T1000 (cell line): Measurements from ENCODE around the gene SUGP1.

Experiments used
- DNase-seq: peaks from one replicate; lab custom pipeline; 2025; ENCODE audit warnings: mixed read lengths; lab: John Stamatoyannopoulos, UW

SUGP1 gene

DNA sequence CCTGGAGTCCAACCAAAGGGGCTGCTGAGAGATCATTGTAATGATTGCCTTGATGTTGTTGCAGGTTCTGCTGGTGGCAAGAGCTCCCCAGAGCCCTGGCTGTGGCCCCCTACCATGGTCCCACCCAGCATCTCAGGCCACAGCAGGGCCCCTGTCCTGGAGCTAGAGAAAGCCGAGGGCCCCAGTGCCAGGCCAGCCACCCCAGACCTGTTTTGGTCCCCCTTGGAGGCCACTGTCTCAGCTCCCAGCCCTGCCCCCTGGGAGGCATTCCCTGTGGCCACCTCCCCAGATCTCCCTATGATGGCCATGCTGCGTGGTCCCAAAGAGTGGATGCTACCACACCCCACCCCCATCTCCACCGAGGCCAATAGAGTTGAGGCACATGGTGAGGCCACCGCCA is 93.1 kb downstream of the SUGP1 start:
- DNase-seq = no peak

DNA sequence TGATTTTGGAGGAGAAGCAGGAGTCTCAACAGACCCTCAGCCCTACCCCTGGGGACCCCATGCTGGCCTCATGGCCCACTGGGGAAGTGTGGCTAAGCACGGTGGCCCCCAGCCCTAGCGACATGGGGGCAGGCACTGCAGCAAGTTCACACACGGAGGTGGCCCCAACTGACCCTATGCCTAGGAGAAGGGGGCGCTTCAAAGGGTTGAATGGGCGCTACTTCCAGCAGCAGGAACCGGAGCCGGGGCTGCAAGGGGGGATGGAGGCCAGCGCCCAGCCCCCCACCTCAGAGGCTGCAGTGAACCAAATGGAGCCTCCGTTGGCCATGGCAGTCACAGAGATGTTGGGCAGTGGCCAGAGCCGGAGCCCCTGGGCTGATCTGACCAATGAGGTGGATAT is 93.6 kb downstream of the SUGP1 start:
- DNase-seq = no peak

DNA sequence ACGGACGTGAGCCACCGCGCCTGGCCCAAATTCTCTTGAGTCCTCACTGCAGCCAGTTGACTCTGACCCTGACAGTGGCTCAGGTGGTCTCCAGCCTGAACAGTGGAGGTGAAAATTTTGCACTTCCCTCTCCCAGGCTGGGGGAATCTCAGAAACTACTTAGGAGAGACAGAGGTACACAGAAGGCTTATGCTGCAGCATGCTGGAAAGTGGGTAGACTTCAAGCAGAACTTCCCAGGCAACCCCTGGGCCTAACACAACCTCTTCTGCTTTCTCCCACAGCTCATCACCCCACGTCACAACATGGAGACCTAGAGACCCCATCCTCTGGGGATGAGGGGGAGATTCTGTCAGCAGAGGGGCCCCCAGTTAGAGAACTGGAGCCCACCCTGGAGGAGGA is 94.1 kb downstream of the SUGP1 start:
- no peak for DNase-seq
